HG03060 (cell line): ENCODE measurements around the gene TTLL13.

ENCODE experiments used
- ATAC-seq: cut with Tn5 transposase; IDR thresholded peaks from one replicate; pipeline ENCODE4 v1.9.1; 2021; ENCODE audit warnings: low read depth, moderate number of reproducible peaks; ENCODE audit not compliant: unreplicated experiment

The TTLL13 gene

GRCh38 chr15:90249203-90249863 is at the start of gene TTLL13:
TSS of gene TTLL13 (plus strand) at chr15:90249556. CDS start at chr15:90250631, 1,075 bp downstream.
- ATAC-seq: no peak

- ATAC-seq: no peak
Measured at GRCh38 chr15:90200534-90201129, 48.7 kb upstream of the TTLL13 start.

GRCh38 chr15:90201130-90201943 is 48.0 kb upstream of the TTLL13 start, which contains the start of gene SEMA4B:
TSS of gene SEMA4B (plus strand) at chr15:90201330. CDS start at chr15:90201579, 249 bp downstream.
- ATAC-seq: no peak

GRCh38 chr15:90201944-90202375 is 47.4 kb upstream of the TTLL13 start:
- no peak for ATAC-seq

GRCh38 chr15:90202929-90203328 is 46.4 kb upstream of the TTLL13 start:
- no peak for ATAC-seq

GRCh38 chr15:90203473-90203872 is 45.9 kb upstream of the TTLL13 start:
- ATAC-seq: no peak

- ATAC-seq: no peak
Measured at GRCh38 chr15:90203922-90204321, 45.4 kb upstream of the TTLL13 start.

GRCh38 chr15:90205050-90205848 is 44.1 kb upstream of the TTLL13 start:
- no peak for ATAC-seq

GRCh38 chr15:90205886-90206285 is 43.5 kb upstream of the TTLL13 start:
- no peak for ATAC-seq

- no peak for ATAC-seq
Measured at GRCh38 chr15:90207252-90207651, 42.1 kb upstream of the TTLL13 start.

GRCh38 chr15:90208356-90208755 is 41.0 kb upstream of the TTLL13 start:
- ATAC-seq: no peak

- no peak for ATAC-seq
Measured at GRCh38 chr15:90209591-90209990, 39.8 kb upstream of the TTLL13 start.

GRCh38 chr15:90210593-90210992 is 38.8 kb upstream of the TTLL13 start:
- ATAC-seq: no peak

- no peak for ATAC-seq
Measured at GRCh38 chr15:90211009-90211408, 38.3 kb upstream of the TTLL13 start.

- ATAC-seq: no peak
Measured at GRCh38 chr15:90211440-90212143, 37.8 kb upstream of the TTLL13 start.

- no peak for ATAC-seq
Measured at GRCh38 chr15:90212221-90213098, 36.9 kb upstream of the TTLL13 start.

- ATAC-seq: no peak
Measured at GRCh38 chr15:90213122-90213817, 36.1 kb upstream of the TTLL13 start.

- no peak for ATAC-seq
Measured at GRCh38 chr15:90213818-90214204, 35.5 kb upstream of the TTLL13 start.
